ENCODE measurements around the gene RGS4. TPM values are rescaled to one million over a fixed set of nuclear protein-coding genes. Genes with fewer than 3 reads are reported as not detected.
A peak's percentile ranks its signal among the peaks of the same experiment; 100 is the strongest.

RGS4 gene
- total and polyA plus RNA-seq, 4 donors = 11.9 to 42.1 (median 25.7) TPM

DNA sequence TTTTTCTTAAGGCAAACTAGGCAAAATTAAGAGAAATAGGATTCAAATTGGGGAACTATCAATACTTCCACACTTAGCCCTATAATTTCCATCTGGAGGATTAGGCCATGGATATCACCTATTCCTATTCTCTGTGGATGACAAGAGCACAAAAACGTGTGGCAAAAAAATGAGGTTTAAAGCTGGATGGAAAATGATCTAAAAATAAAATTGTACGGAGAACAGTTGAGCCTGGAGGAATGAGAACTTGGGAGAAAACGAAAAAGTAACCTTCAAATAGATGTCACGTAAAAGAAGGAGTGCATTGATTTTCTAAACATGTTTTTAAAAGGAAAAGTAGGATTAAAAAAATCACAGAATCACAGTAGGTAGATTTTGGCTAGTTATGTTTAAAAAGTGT, 55.7 kb downstream of the RGS4 start:
- no peaks in the 10 kb centered on the region for H3K27me3 ChIP-seq (ENCODE audit: control insufficient read depth in 1 of 2, insufficient read depth in 2 of 2, low read length in 1 of 2)
- 3 to 14% methylated on average over 4 of the region's 4 CpGs for WGBS, 2 donors
- peaks cover 3 to 4% of the 10 kb centered on the region in 2 donors for H3K4me1 ChIP-seq (ENCODE audit: control insufficient read depth in 1 of 2, insufficient read depth in 2 of 2, low read length in 2 of 2)
- intact Hi-C loops (cut with DNase I) = no loop called here
- no peak for DNase-seq
- no peak overlapping the region for H3K4me3 ChIP-seq (ENCODE audit: low read length in 2 of 2)
- ATAC-seq (ENCODE audit: low FRiP score) = no peak
- H3K36me3 ChIP-seq (ENCODE audit: control insufficient read depth in 1 of 2, insufficient read depth in 2 of 2, low read length in 1 of 2) = peaks cover 0 to 1% of the 10 kb centered on the region in 2 donors
- H3K9me3 ChIP-seq (ENCODE audit: control insufficient read depth, low read length) = no peaks in the 10 kb centered on the region
- H3K27ac ChIP-seq (ENCODE audit: low read depth in 1 of 2, low read length in 2 of 2) = peak overlapping the region in 1 of 2 donors; percentile 76

Other genes with a start within 250 kb of the RGS4 start
- gene CCDC190, start 208.2 kb upstream of the RGS4 start, total RNA-seq = 1 to 10 TPM; 1.6 to 2.2 TPM
- 1 to 10 TPM; 1.0 to 4.1 TPM for gene CCDC190, start 208.2 kb upstream of the RGS4 start, polyA plus RNA-seq
- 1,000 to 10,000 TPM; 1,469 to 2,702 TPM for gene RGS5, start 133.6 kb downstream of the RGS4 start, total RNA-seq
- 1,000 to 10,000 TPM in 1 of 2 donors, 100 to 1,000 TPM in 1; 983 to 1,112 TPM for gene RGS5, start 133.6 kb downstream of the RGS4 start, polyA plus RNA-seq

Measured in aorta (tissue), 5 donors.